GM12878 (cell line): ENCODE data around the gene CDC42EP1. TPM values are rescaled to one million over a fixed set of nuclear protein-coding genes. Genes with fewer than 3 reads are reported as not detected.
A peak's percentile ranks its signal among the peaks of the same experiment; 100 is the strongest.

ENCODE experiments used
- ATAC-seq: fragments of 200-7000 bp; cut with Tn5 transposase; 3 replicates; pipeline ENCODE4 v1.9.1; 2020; ENCODE audit warnings: mild to moderate bottlenecking, moderate library complexity
- BruUV-seq: library from RNA; stranded (reverse); fragments of 400-500 nt; replicated peaks from 2 replicates; lab custom pipeline; 2021; lab: Mats Ljungman, UMichigan
- CTCF ChIA-PET: fragments of 300-600 bp; sonication (Branson Sonifier 250); formaldehyde crosslinking; extraction: SDS; loops from one replicate; lab custom pipeline; 2021; ENCODE audit warnings: inconsistent platforms; lab: Yijun Ruan, JAX
- POLR2A ChIA-PET: fragments of 350-600 bp; formaldehyde crosslinking; extraction: SDS; loops from one replicate; lab custom pipeline; 2021; ENCODE audit warnings: inconsistent platforms; lab: Charles Lee
- RAD21 ChIA-PET: fragments of 300-600 bp; sonication (Branson Sonifier 250); formaldehyde crosslinking; loops from one replicate; lab custom pipeline; 2023; ENCODE audit warnings: antibody characterized with exemption; ENCODE audit not compliant: unreplicated experiment; lab: Charles Lee
- SMC1A ChIA-PET: fragments of 300-600 bp; sonication (Branson Sonifier 250); formaldehyde crosslinking; loops from one replicate; lab custom pipeline; 2023; ENCODE audit not compliant: unreplicated experiment, uncharacterized antibody; lab: Charles Lee
- DNase-seq: peaks from one replicate; pipeline ENCODE4 v3.0.0-alpha.2; 2011; ENCODE audit warnings: low read depth, low spot score
- FAIRE-seq: peaks from 3 replicates; lab custom pipeline; 2011; peaks lifted over from hg19 to GRCh38; lab: Jason Lieb, UNC
- H2AFZ ChIP-seq: 2 replicates; pipeline ENCODE4 v1.6.0; 2011; ENCODE audit warnings: low read depth, low read length, control low read depth; ENCODE audit not compliant: control insufficient read depth
- H3K27ac ChIP-seq: 2 replicates; pipeline ENCODE4 v1.5.1; 2011; ENCODE audit warnings: control low read depth; ENCODE audit not compliant: control insufficient read depth, insufficient read depth
- H3K27me3 ChIP-seq, 2 experiments: replicated peaks in 1 of 2; 2 replicates each; pipeline versions ENCODE4 v1.6.0 to v1.6.1; 2011; ENCODE audit warnings: low read length in 1 of 2; ENCODE audit not compliant: control insufficient read depth in 2 of 2, insufficient read depth in 2 of 2
- H3K36me3 ChIP-seq, 2 experiments: 2 replicates each; pipeline ENCODE4 v1.5.1; 2011; ENCODE audit warnings: low read length in 1 of 2; ENCODE audit not compliant: control insufficient read depth in 2 of 2, insufficient read depth in 2 of 2
- H3K4me1 ChIP-seq: 2 replicates; pipeline ENCODE4 v1.6.1; 2011; ENCODE audit warnings: mild to moderate bottlenecking, low read length, moderate library complexity, mixed read lengths; ENCODE audit not compliant: control insufficient read depth, insufficient read depth
- H3K4me2 ChIP-seq: 2 replicates; pipeline ENCODE4 v1.6.0; 2011; ENCODE audit warnings: control low read depth; ENCODE audit not compliant: control insufficient read depth, insufficient read depth
- H3K4me3 ChIP-seq: fragments of 200-600 bp; sonication (generic); 2 replicates; pipeline ENCODE4 v1.5.1; 2016
- H3K79me2 ChIP-seq: 2 replicates; pipeline ENCODE4 v1.6.0; 2011; ENCODE audit warnings: low read length; ENCODE audit not compliant: control insufficient read depth, insufficient read depth
- H3K9ac ChIP-seq: 2 replicates; pipeline ENCODE4 v1.8.0; 2011; ENCODE audit warnings: low read length, control low read depth, mixed read lengths; ENCODE audit not compliant: control insufficient read depth, insufficient read depth
- H3K9me3 ChIP-seq: replicated peaks from 3 replicates; pipeline ENCODE4 v1.5.1; 2011; ENCODE audit warnings: mild to moderate bottlenecking, low read length; ENCODE audit not compliant: control insufficient read depth, insufficient read depth
- H4K20me1 ChIP-seq: 2 replicates; pipeline ENCODE4 v1.6.0; 2011; ENCODE audit not compliant: control insufficient read depth, insufficient read depth
- BHLHE40 ChIP-seq, 2 experiments: fragments of 450-650 bp in 1 of 2; IDR thresholded peaks; 2 replicates each; pipeline ENCODE4 v1.6.1; 2011 to 2017; ENCODE audit warnings: low read depth in 2 of 2, borderline replicate concordance in 1 of 2, improper control_type of control experiment in 1 of 2, low read length in 1 of 2, mild to moderate bottlenecking in 1 of 2
- IKZF1 ChIP-seq: fragments of 450-650 bp; conservative IDR thresholded peaks from 2 replicates; pipeline ENCODE4 v1.6.1; 2017; ENCODE audit warnings: antibody characterized with exemption, mild to moderate bottlenecking
- SRF ChIP-seq, 2 experiments: IDR thresholded peaks; 2 replicates each; pipeline ENCODE4 v1.6.1; 2011; ENCODE audit warnings: low read depth in 2 of 2, low read length in 2 of 2, mild to moderate bottlenecking in 1 of 2, moderate library complexity in 1 of 2
- WGBS: methylation state at CpG from one replicate; pipeline ENCODE4 v1.1.6; 2016; ENCODE audit warnings: low lambda C conversion rate; ENCODE audit not compliant: insufficient replicate concordance, insufficient coverage; ENCODE audit errors: missing lambda C conversion rate; 5-methylcytosine and 5-hydroxymethylcytosine counted together
- in situ Hi-C: fragments of 300-500 bp; cut with MboI; formaldehyde crosslinking; loops from 9 replicates; pipeline ENCODE4 v1.14.3; 2018; ENCODE audit warnings: mixed read lengths
- intact Hi-C: fragments of 100-400 bp; cut with micrococcal nuclease; formaldehyde crosslinking; loops from one replicate; pipeline ENCODE4 v1.14.2; 2022; ENCODE audit not compliant: unreplicated experiment
- polyA plus RNA-seq, 11 experiments: library from polyadenylated mRNA; depleted of rRNA in 4 of 11; unstranded in 6 of 11; stranded (reverse) in 5 of 11; fragments of >200 nt; fragmentation: Nextera tagmentation in 4 of 11; fragmentation: Illumina TruSeq in 1 of 11; extraction: Ambion mirVana in 4 of 11; extraction: Trizol in 1 of 11; gene quantifications; 1 replicate in 1 of 11; 2 replicates in 10 of 11; pipeline versions ENCODE4 v1.2.1 to v1.2.3, GENCODE V29; 2011 to 2016; ENCODE audit warnings: inconsistent platforms in 2 of 11, missing spikeins in 2 of 11, low read depth in 1 of 11
- total RNA-seq, 4 experiments: library from RNA; depleted of rRNA in 3 of 4; stranded (reverse); fragments of >200 nt in 3 of 4; fragmentation: Illumina TruSeq in 1 of 4; extraction: Trizol in 1 of 4; gene quantifications; 2 replicates each; pipeline versions ENCODE4 v1.2.1 to v1.2.3, GENCODE V29; 2013 to 2021
- TF ChIP-seq, protein P1 (sequence below): fragments of 450-650 bp; IDR thresholded peaks from 2 replicates; pipeline ENCODE4 v1.6.1; 2017; ENCODE audit warnings: mild to moderate bottlenecking, moderate library complexity
- TF ChIP-seq, protein P2 (sequence below): IDR thresholded peaks from 2 replicates; pipeline ENCODE4 v1.6.1; 2012; ENCODE audit warnings: low read length, inconsistent platforms
- TF ChIP-seq, protein P3 (sequence below): IDR thresholded peaks from 2 replicates; pipeline ENCODE4 v1.6.1; 2012; ENCODE audit warnings: improper control_type of control experiment, low read depth, low read length; ENCODE audit not compliant: insufficient replicate concordance
- TF ChIP-seq, protein P4 (sequence below), 3 experiments: IDR thresholded peaks in 2 of 3; conservative IDR thresholded peaks in 1 of 3; 2 replicates each; pipeline ENCODE4 v1.5.1; 2011; ENCODE audit warnings: low read depth in 3 of 3, low read length in 3 of 3, mild to moderate bottlenecking in 3 of 3, control low read depth in 2 of 3, moderate library complexity in 2 of 3, inconsistent platforms in 1 of 3, mixed read lengths in 1 of 3; ENCODE audit not compliant: control insufficient read depth in 2 of 3, insufficient read depth in 1 of 3; ENCODE audit errors: extremely low read depth in 1 of 3

Gene CDC42EP1
- total and polyA plus RNA-seq, 10 of the 15 experiments (the other 5 are each of a cell fraction or from before 2014, with no cell fraction given) = 0.04 to 0.33 (median 0.09) TPM; not detected in 7

DNA sequence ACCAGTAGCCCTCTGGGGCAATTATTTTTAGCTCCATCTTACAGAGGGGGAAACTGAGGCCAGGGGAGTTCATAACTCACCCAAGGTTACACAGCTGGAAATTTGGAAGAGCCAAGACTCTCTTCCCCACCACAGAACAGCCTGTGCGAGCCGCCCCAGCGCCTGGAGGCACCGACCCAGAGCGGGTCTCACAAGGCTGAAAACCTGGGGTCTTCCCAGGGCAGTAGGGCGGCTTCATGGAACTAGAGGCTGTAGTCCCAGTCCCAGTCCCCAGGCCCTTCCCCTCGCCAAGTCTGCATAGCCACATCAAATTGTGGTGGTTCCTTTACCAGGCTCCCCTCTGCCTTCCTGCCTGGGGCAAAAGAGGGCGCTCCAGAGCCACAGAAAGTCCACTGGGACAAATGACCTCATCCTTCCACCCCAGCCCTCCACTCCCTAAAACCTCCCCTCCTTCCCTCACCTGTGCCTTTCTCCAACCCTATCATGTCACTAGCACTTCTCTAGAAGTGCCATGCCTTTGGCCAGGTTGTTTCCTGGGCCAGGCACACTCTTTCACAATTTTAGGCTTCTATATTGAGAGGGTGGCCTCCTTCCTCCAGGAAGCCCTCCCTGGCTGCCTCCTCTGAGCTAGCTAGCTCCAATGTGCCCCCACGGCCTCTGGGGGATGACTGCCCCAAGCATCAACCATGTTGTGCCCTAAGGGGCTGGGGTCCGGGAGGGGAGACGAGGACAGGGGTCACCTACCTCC, 15.2 kb upstream of the CDC42EP1 start:
- 43% methylated on average over 11 of the region's 11 CpGs for WGBS
- Histone ChIP-seq H3K4me3 (no peak overlapping the region), H3K4me1 (peaks cover 11% of the 10 kb centered on the region), H3K9me3 (no peaks in the 10 kb centered on the region), H4K20me1 (no peaks in the 10 kb centered on the region), H3K36me3 (no peaks in the 10 kb centered on the region), H3K9ac (no peak overlapping the region), H2AFZ (peak overlapping the region; percentile 53; the same call in 1 of the 2 replicates), H3K27ac (no peak overlapping the region), H3K79me2 (no peaks in the 10 kb centered on the region), H3K27me3 (no peaks in the 10 kb centered on the region), H3K4me2 (no peak overlapping the region)
- in situ Hi-C loops = no loop called here
- SMC1A ChIA-PET = interaction anchor here (1.0 to 14.3 kb wide), 4 partner anchors 12 to 45 kb away, joined by 4 to 216 read pairs (median 92); no protein-coding TSS in a partner anchor
- CTCF ChIA-PET = interaction anchor here (0.8 to 16.8 kb wide), 7 partner anchors 10 to 72 kb away, joined by 3 to 541 read pairs (median 3); partner anchors contain the start of gene CDC42EP1
- FAIRE-seq = no peak
- intact Hi-C loops = no loop called here
- DNase-seq = no peak
- RAD21 ChIA-PET = interaction anchor here (0.6 to 12.8 kb wide), 6 partner anchors 20 to 46 kb away, joined by 4 to 237 read pairs (median 6); partner anchors contain the start of gene LGALS2
- POLR2A ChIA-PET = interaction anchor here (1.0 to 1.5 kb wide), 2 partner anchors 22 to 47 kb away, joined by 4 to 9 read pairs; no protein-coding TSS in a partner anchor
- no TSS peak for BruUV-seq
- ATAC-seq = peak; percentile 68
- TF ChIP-seq, protein P1, sequence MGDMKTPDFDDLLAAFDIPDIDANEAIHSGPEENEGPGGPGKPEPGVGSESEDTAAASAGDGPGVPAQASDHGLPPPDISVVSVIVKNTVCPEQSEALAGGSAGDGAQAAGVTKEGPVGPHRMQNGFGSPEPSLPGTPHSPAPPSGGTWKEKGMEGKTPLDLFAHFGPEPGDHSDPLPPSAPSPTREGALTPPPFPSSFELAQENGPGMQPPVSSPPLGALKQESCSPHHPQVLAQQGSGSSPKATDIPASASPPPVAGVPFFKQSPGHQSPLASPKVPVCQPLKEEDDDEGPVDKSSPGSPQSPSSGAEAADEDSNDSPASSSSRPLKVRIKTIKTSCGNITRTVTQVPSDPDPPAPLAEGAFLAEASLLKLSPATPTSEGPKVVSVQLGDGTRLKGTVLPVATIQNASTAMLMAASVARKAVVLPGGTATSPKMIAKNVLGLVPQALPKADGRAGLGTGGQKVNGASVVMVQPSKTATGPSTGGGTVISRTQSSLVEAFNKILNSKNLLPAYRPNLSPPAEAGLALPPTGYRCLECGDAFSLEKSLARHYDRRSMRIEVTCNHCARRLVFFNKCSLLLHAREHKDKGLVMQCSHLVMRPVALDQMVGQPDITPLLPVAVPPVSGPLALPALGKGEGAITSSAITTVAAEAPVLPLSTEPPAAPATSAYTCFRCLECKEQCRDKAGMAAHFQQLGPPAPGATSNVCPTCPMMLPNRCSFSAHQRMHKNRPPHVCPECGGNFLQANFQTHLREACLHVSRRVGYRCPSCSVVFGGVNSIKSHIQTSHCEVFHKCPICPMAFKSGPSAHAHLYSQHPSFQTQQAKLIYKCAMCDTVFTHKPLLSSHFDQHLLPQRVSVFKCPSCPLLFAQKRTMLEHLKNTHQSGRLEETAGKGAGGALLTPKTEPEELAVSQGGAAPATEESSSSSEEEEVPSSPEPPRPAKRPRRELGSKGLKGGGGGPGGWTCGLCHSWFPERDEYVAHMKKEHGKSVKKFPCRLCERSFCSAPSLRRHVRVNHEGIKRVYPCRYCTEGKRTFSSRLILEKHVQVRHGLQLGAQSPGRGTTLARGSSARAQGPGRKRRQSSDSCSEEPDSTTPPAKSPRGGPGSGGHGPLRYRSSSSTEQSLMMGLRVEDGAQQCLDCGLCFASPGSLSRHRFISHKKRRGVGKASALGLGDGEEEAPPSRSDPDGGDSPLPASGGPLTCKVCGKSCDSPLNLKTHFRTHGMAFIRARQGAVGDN = no peak
- TF ChIP-seq, protein P2, sequence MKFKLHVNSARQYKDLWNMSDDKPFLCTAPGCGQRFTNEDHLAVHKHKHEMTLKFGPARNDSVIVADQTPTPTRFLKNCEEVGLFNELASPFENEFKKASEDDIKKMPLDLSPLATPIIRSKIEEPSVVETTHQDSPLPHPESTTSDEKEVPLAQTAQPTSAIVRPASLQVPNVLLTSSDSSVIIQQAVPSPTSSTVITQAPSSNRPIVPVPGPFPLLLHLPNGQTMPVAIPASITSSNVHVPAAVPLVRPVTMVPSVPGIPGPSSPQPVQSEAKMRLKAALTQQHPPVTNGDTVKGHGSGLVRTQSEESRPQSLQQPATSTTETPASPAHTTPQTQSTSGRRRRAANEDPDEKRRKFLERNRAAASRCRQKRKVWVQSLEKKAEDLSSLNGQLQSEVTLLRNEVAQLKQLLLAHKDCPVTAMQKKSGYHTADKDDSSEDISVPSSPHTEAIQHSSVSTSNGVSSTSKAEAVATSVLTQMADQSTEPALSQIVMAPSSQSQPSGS = peak; percentile 65; the same call in 1 of the 2 replicates
- TF ChIP-seq, protein P3, sequence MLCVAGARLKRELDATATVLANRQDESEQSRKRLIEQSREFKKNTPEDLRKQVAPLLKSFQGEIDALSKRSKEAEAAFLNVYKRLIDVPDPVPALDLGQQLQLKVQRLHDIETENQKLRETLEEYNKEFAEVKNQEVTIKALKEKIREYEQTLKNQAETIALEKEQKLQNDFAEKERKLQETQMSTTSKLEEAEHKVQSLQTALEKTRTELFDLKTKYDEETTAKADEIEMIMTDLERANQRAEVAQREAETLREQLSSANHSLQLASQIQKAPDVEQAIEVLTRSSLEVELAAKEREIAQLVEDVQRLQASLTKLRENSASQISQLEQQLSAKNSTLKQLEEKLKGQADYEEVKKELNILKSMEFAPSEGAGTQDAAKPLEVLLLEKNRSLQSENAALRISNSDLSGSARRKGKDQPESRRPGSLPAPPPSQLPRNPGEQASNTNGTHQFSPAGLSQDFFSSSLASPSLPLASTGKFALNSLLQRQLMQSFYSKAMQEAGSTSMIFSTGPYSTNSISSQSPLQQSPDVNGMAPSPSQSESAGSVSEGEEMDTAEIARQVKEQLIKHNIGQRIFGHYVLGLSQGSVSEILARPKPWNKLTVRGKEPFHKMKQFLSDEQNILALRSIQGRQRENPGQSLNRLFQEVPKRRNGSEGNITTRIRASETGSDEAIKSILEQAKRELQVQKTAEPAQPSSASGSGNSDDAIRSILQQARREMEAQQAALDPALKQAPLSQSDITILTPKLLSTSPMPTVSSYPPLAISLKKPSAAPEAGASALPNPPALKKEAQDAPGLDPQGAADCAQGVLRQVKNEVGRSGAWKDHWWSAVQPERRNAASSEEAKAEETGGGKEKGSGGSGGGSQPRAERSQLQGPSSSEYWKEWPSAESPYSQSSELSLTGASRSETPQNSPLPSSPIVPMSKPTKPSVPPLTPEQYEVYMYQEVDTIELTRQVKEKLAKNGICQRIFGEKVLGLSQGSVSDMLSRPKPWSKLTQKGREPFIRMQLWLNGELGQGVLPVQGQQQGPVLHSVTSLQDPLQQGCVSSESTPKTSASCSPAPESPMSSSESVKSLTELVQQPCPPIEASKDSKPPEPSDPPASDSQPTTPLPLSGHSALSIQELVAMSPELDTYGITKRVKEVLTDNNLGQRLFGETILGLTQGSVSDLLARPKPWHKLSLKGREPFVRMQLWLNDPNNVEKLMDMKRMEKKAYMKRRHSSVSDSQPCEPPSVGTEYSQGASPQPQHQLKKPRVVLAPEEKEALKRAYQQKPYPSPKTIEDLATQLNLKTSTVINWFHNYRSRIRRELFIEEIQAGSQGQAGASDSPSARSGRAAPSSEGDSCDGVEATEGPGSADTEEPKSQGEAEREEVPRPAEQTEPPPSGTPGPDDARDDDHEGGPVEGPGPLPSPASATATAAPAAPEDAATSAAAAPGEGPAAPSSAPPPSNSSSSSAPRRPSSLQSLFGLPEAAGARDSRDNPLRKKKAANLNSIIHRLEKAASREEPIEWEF = no peak
- TF ChIP-seq, protein P4, sequence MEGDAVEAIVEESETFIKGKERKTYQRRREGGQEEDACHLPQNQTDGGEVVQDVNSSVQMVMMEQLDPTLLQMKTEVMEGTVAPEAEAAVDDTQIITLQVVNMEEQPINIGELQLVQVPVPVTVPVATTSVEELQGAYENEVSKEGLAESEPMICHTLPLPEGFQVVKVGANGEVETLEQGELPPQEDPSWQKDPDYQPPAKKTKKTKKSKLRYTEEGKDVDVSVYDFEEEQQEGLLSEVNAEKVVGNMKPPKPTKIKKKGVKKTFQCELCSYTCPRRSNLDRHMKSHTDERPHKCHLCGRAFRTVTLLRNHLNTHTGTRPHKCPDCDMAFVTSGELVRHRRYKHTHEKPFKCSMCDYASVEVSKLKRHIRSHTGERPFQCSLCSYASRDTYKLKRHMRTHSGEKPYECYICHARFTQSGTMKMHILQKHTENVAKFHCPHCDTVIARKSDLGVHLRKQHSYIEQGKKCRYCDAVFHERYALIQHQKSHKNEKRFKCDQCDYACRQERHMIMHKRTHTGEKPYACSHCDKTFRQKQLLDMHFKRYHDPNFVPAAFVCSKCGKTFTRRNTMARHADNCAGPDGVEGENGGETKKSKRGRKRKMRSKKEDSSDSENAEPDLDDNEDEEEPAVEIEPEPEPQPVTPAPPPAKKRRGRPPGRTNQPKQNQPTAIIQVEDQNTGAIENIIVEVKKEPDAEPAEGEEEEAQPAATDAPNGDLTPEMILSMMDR (IDR thresholded peaks at IDR 0.05 in 2 of 3, conservative IDR thresholded peaks at IDR 0.05 in 1 of 3; ENCODE audit: control insufficient read depth in 2 of 3, extremely low read depth in 1 of 3, insufficient read depth in 1 of 3, low read depth in 3 of 3, low read length in 3 of 3) = peak; percentile 70 to 79 (median 75)
- TF ChIP-seq BHLHE40 (IDR thresholded peaks at IDR 0.05; ENCODE audit: borderline replicate concordance in 1 of 2, low read depth in 2 of 2, low read length in 1 of 2) = 0 out of 4 replicates have a peak, but pooled peaks of 1 of the 2 experiments have one; percentile 9
- TF ChIP-seq SRF (IDR thresholded peaks at IDR 0.05; ENCODE audit: low read depth in 2 of 2, low read length in 2 of 2) = no peak
- TF ChIP-seq IKZF1 = 0 out of 2 replicates have a peak, but pooled peaks have one; percentile 18
